GM19023 (cell line): ENCODE measurements around the gene PRAMEF15.
"Not testable (repeated sequence)": the region's sequence is repeated elsewhere in the genome, so short reads cannot be mapped to it uniquely, and the experiment has no call there.

Experiments
- ATAC-seq: cut with Tn5 transposase; IDR thresholded peaks from one replicate; pipeline ENCODE4 v1.9.1; 2021; ENCODE audit warnings: mild to moderate bottlenecking, moderate library complexity; ENCODE audit not compliant: unreplicated experiment

PRAMEF15 gene

GRCh38 chr1:13315281-13315680 is at the start of gene PRAMEF15:
TSS of gene PRAMEF15 (plus strand) at chr1:13315581. CDS start at chr1:13318408, 2,827 bp downstream.
- ATAC-seq = not testable (repeated sequence)

- ATAC-seq = not testable (repeated sequence)
These were observed 38.4 kb upstream of the PRAMEF15 start for GRCh38 chr1:13277016-13277415.

- ATAC-seq = not testable (repeated sequence)
These were observed 35.8 kb upstream of the PRAMEF15 start for GRCh38 chr1:13279617-13280016.

GRCh38 chr1:13285037-13285436 is 30.3 kb upstream of the PRAMEF15 start, which contains the start of gene PRAMEF8:
TSS of gene PRAMEF8 (minus strand) at chr1:13285137. CDS start at chr1:13284091, 1,046 bp downstream.
- ATAC-seq = not testable (repeated sequence)

GRCh38 chr1:13289030-13289429 is 26.4 kb upstream of the PRAMEF15 start:
- ATAC-seq = not testable (repeated sequence)

- not testable (repeated sequence) for ATAC-seq
These were observed 18.0 kb upstream of the PRAMEF15 start for GRCh38 chr1:13297216-13297931.

- not testable (repeated sequence) for ATAC-seq
These were observed 16.7 kb upstream of the PRAMEF15 start for GRCh38 chr1:13298699-13299098.

GRCh38 chr1:13302197-13302596 is 13.2 kb upstream of the PRAMEF15 start:
- ATAC-seq = not testable (repeated sequence)

- not testable (repeated sequence) for ATAC-seq
These were observed 12.1 kb upstream of the PRAMEF15 start, which contains the start of gene PRAMEF33 for GRCh38 chr1:13303239-13303638. TSS of gene PRAMEF33 (plus strand) at chr1:13303539. CDS start at chr1:13305955, 2,416 bp downstream.

GRCh38 chr1:13342496-13342895 is 27.1 kb downstream of the PRAMEF15 start:
- not testable (repeated sequence) for ATAC-seq

GRCh38 chr1:13347034-13347433 is 31.7 kb downstream of the PRAMEF15 start, which contains the start of gene PRAMEF14:
TSS of gene PRAMEF14 (minus strand) at chr1:13347134. CDS start at chr1:13345314, 1,820 bp downstream.
- not testable (repeated sequence) for ATAC-seq

- not testable (repeated sequence) for ATAC-seq
These were observed 38.1 kb downstream of the PRAMEF15 start for GRCh38 chr1:13353476-13353875.

GRCh38 chr1:13354475-13354874 is 39.1 kb downstream of the PRAMEF15 start:
- not testable (repeated sequence) for ATAC-seq

GRCh38 chr1:13356774-13357173 is 41.4 kb downstream of the PRAMEF15 start:
- not testable (repeated sequence) for ATAC-seq

GRCh38 chr1:13362364-13362763 is 47.0 kb downstream of the PRAMEF15 start:
- ATAC-seq = not testable (repeated sequence)

- not testable (repeated sequence) for ATAC-seq
These were observed 49.5 kb downstream of the PRAMEF15 start for GRCh38 chr1:13364928-13365327.

- ATAC-seq = not testable (repeated sequence)
These were observed 51.2 kb downstream of the PRAMEF15 start for GRCh38 chr1:13366536-13366935.

GRCh38 chr1:13368544-13368943 is 53.2 kb downstream of the PRAMEF15 start:
- not testable (repeated sequence) for ATAC-seq
